Measurements from ENCODE around the gene LRRC41.

Gene LRRC41

GRCh38 chr1:46310321-46310720, 6.9 kb upstream of the LRRC41 start:
- Histone ChIP-seq H2BK5ac (ENCODE audit: low read length) (no peak overlapping the region), H3K4me2 (ENCODE audit: insufficient read depth, low read length, poor library complexity, severe bottlenecking) (no peak overlapping the region), H2AFZ (ENCODE audit: low read length) (no peak overlapping the region), H3K4me3 (ENCODE audit: low read length in 2 of 2) (no peak overlapping the region), H3K36me3 (replicated peaks in 1 of 2; ENCODE audit: control insufficient read depth in 2 of 2, insufficient read depth in 2 of 2, low read length in 2 of 2) (peaks cover 29 to 81% of the 10 kb centered on the region in 2 donors), H2BK15ac (ENCODE audit: low read length) (no peak overlapping the region), H3K4ac (ENCODE audit: low read length) (no peak overlapping the region), H3K9me3 (replicated peaks in 1 of 2; ENCODE audit: control insufficient read depth in 2 of 2, insufficient read depth in 1 of 2, low read depth in 1 of 2, low read length in 2 of 2) (no peaks in the 10 kb centered on the region), H4K91ac (ENCODE audit: low read depth, low read length, poor library complexity) (no peak overlapping the region), H3K14ac (ENCODE audit: low read length) (no peak overlapping the region), H4K8ac (ENCODE audit: low read depth, low read length) (no peak overlapping the region), H2AK5ac (ENCODE audit: low read depth, low read length) (no peak overlapping the region), H3K27me3 (ENCODE audit: control insufficient read depth in 3 of 3, insufficient read depth in 3 of 3, low read depth in 1 of 3, low read length in 3 of 3) (no peaks in the 10 kb centered on the region), H3K4me1 (ENCODE audit: control insufficient read depth in 2 of 2, insufficient read depth in 1 of 2, low read depth in 1 of 2, low read length in 2 of 2) (no peaks in the 10 kb centered on the region), H2BK12ac (ENCODE audit: low read length) (no peak overlapping the region), H3K27ac (replicated peaks; ENCODE audit: low read length) (no peak overlapping the region), H3K18ac (ENCODE audit: low read length) (no peak overlapping the region), H3K23ac (ENCODE audit: low read depth, low read length, poor library complexity) (no peak overlapping the region), H2BK120ac (ENCODE audit: low read depth, low read length) (no peak overlapping the region), H3K9ac (ENCODE audit: low read depth, low read length, poor library complexity) (no peak overlapping the region), H3K79me1 (ENCODE audit: low read depth, low read length) (peaks cover 2% of the 10 kb centered on the region)
- DNase-seq (ENCODE audit: low spot score): no peak
- WGBS, 2 donors (ENCODE audit: extremely low coverage in 2 of 2, insufficient read length in 2 of 2, insufficient replicate concordance in 1 of 2): no CpG with 5 or more reads among the region's 4 CpGs

- Histone ChIP-seq H2AK5ac (ENCODE audit: low read depth, low read length) (no peak overlapping the region), H3K14ac (ENCODE audit: low read length) (no peak overlapping the region), H4K91ac (ENCODE audit: low read depth, low read length, poor library complexity) (no peak overlapping the region), H3K9ac (ENCODE audit: low read depth, low read length, poor library complexity) (no peak overlapping the region), H2BK12ac (ENCODE audit: low read length) (no peak overlapping the region), H2BK5ac (ENCODE audit: low read length) (no peak overlapping the region), H3K4me1 (ENCODE audit: control insufficient read depth in 2 of 2, insufficient read depth in 1 of 2, low read depth in 1 of 2, low read length in 2 of 2) (peaks cover 2% of the 10 kb centered on the region in 2 donors), H3K79me1 (ENCODE audit: low read depth, low read length) (peaks cover 2% of the 10 kb centered on the region), H2BK15ac (ENCODE audit: low read length) (no peak overlapping the region), H3K27me3 (ENCODE audit: control insufficient read depth in 3 of 3, insufficient read depth in 3 of 3, low read depth in 1 of 3, low read length in 3 of 3) (no peaks in the 10 kb centered on the region), H2AFZ (ENCODE audit: low read length) (no peak overlapping the region), H3K4me3 (ENCODE audit: low read length in 2 of 2) (no peak overlapping the region), H3K27ac (replicated peaks; ENCODE audit: low read length) (no peak overlapping the region), H3K4ac (ENCODE audit: low read length) (no peak overlapping the region), H3K23ac (ENCODE audit: low read depth, low read length, poor library complexity) (no peak overlapping the region), H2BK120ac (ENCODE audit: low read depth, low read length) (no peak overlapping the region), H3K4me2 (ENCODE audit: insufficient read depth, low read length, poor library complexity, severe bottlenecking) (no peak overlapping the region), H3K9me3 (replicated peaks in 1 of 2; ENCODE audit: control insufficient read depth in 2 of 2, insufficient read depth in 1 of 2, low read depth in 1 of 2, low read length in 2 of 2) (no peaks in the 10 kb centered on the region), H3K18ac (ENCODE audit: low read length) (no peak overlapping the region), H3K36me3 (replicated peaks in 1 of 2; ENCODE audit: control insufficient read depth in 2 of 2, insufficient read depth in 2 of 2, low read length in 2 of 2) (peaks cover 26 to 80% of the 10 kb centered on the region in 2 donors), H4K8ac (ENCODE audit: low read depth, low read length) (no peak overlapping the region)
- no peak for DNase-seq (ENCODE audit: low spot score)
- WGBS, 2 donors (ENCODE audit: extremely low coverage in 2 of 2, insufficient read length in 2 of 2, insufficient replicate concordance in 1 of 2): no CpG with 5 or more reads among the region's 16 CpGs
Observed at GRCh38 chr1:46309401-46310159, 6.2 kb upstream of the LRRC41 start.

- no peak overlapping the region for H4K91ac ChIP-seq (ENCODE audit: low read depth, low read length, poor library complexity)
- no peak overlapping the region for H3K4ac ChIP-seq (ENCODE audit: low read length)
- no peak overlapping the region for H4K8ac ChIP-seq (ENCODE audit: low read depth, low read length)
- peaks cover 13 to 48% of the 10 kb centered on the region in 2 donors for H3K36me3 ChIP-seq (replicated peaks in 1 of 2; ENCODE audit: control insufficient read depth in 2 of 2, insufficient read depth in 2 of 2, low read length in 2 of 2)
- WGBS, 2 donors (ENCODE audit: extremely low coverage in 2 of 2, insufficient read length in 2 of 2, insufficient replicate concordance in 1 of 2): no CpG with 5 or more reads among the region's 8 CpGs
- no peak overlapping the region for H3K27ac ChIP-seq (replicated peaks; ENCODE audit: low read length)
- H2BK15ac ChIP-seq (ENCODE audit: low read length): no peak overlapping the region
- no peak overlapping the region for H3K23ac ChIP-seq (ENCODE audit: low read depth, low read length, poor library complexity)
- peaks cover 8% of the 10 kb centered on the region for H3K79me1 ChIP-seq (ENCODE audit: low read depth, low read length)
- H2AFZ ChIP-seq (ENCODE audit: low read length): no peak overlapping the region
- no peaks in the 10 kb centered on the region for H3K27me3 ChIP-seq (ENCODE audit: control insufficient read depth in 3 of 3, insufficient read depth in 3 of 3, low read depth in 1 of 3, low read length in 3 of 3)
- no peak overlapping the region for H2BK120ac ChIP-seq (ENCODE audit: low read depth, low read length)
- DNase-seq (ENCODE audit: low spot score): no peak
- H2BK12ac ChIP-seq (ENCODE audit: low read length): no peak overlapping the region
- H3K18ac ChIP-seq (ENCODE audit: low read length): no peak overlapping the region
- no peaks in the 10 kb centered on the region for H3K9me3 ChIP-seq (replicated peaks in 1 of 2; ENCODE audit: control insufficient read depth in 2 of 2, insufficient read depth in 1 of 2, low read depth in 1 of 2, low read length in 2 of 2)
- no peak overlapping the region for H3K9ac ChIP-seq (ENCODE audit: low read depth, low read length, poor library complexity)
- H3K4me1 ChIP-seq (ENCODE audit: control insufficient read depth in 2 of 2, insufficient read depth in 1 of 2, low read depth in 1 of 2, low read length in 2 of 2): peaks cover 2 to 7% of the 10 kb centered on the region in 2 donors
- H2AK5ac ChIP-seq (ENCODE audit: low read depth, low read length): no peak overlapping the region
- no peak overlapping the region for H3K4me2 ChIP-seq (ENCODE audit: insufficient read depth, low read length, poor library complexity, severe bottlenecking)
- no peak overlapping the region for H3K14ac ChIP-seq (ENCODE audit: low read length)
- no peak overlapping the region for H2BK5ac ChIP-seq (ENCODE audit: low read length)
- no peak overlapping the region for H3K4me3 ChIP-seq (ENCODE audit: low read length in 2 of 2)
Observed at GRCh38 chr1:46306159-46306530, 2.7 kb upstream of the LRRC41 start.

DNA sequence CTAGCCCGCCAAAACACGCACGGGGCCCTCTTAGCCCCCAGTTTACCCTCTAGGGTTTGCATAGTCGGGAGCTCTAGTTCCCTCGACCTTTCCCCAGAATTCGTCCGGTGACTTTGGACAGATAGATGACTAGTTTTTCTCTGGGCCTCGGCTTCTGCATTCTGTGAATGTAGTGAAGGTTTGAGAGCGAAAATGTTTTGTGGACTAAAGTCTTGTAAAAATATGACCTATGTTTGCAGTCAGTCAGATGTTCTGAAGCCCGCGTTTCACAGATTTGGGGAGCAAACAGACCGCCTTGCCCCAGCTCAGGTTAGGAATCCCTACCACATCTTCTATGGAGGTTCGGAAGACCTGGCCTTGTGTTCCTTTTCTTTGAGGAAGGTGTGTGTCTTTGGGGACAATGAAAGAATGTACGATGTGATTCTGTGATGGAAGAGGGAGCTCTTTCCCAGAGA, 483 bp upstream of the LRRC41 start:
- Histone ChIP-seq H3K36me3 (replicated peaks in 1 of 2; ENCODE audit: control insufficient read depth in 2 of 2, insufficient read depth in 2 of 2, low read length in 2 of 2) (peaks cover 0 to 30% of the 10 kb centered on the region in 2 donors), H2BK12ac (ENCODE audit: low read length) (no peak overlapping the region), H4K91ac (ENCODE audit: low read depth, low read length, poor library complexity) (no peak overlapping the region), H2BK120ac (ENCODE audit: low read depth, low read length) (no peak overlapping the region), H3K79me1 (ENCODE audit: low read depth, low read length) (peaks cover 6% of the 10 kb centered on the region), H3K27ac (replicated peaks; ENCODE audit: low read length) (peak overlapping the region; percentile 11), H3K4me1 (ENCODE audit: control insufficient read depth in 2 of 2, insufficient read depth in 1 of 2, low read depth in 1 of 2, low read length in 2 of 2) (peaks cover 10 to 12% of the 10 kb centered on the region in 2 donors), H3K14ac (ENCODE audit: low read length) (no peak overlapping the region), H2AFZ (ENCODE audit: low read length) (peak overlapping the region; percentile 86), H2BK5ac (ENCODE audit: low read length) (no peak overlapping the region), H3K4ac (ENCODE audit: low read length) (no peak overlapping the region), H3K23ac (ENCODE audit: low read depth, low read length, poor library complexity) (no peak overlapping the region), H3K18ac (ENCODE audit: low read length) (no peak overlapping the region), H2BK15ac (ENCODE audit: low read length) (no peak overlapping the region), H3K27me3 (ENCODE audit: control insufficient read depth in 3 of 3, insufficient read depth in 3 of 3, low read depth in 1 of 3, low read length in 3 of 3) (no peaks in the 10 kb centered on the region), H3K9me3 (replicated peaks in 1 of 2; ENCODE audit: control insufficient read depth in 2 of 2, insufficient read depth in 1 of 2, low read depth in 1 of 2, low read length in 2 of 2) (no peaks in the 10 kb centered on the region), H3K4me2 (ENCODE audit: insufficient read depth, low read length, poor library complexity, severe bottlenecking) (peak overlapping the region; percentile 51), H3K9ac (ENCODE audit: low read depth, low read length, poor library complexity) (peak overlapping the region; percentile 97), H3K4me3 (ENCODE audit: low read length in 2 of 2) (peak overlapping the region; percentile 87 to 93), H4K8ac (ENCODE audit: low read depth, low read length) (no peak overlapping the region), H2AK5ac (ENCODE audit: low read depth, low read length) (no peak overlapping the region)
- no CpG with 5 or more reads among the region's 14 CpGs for WGBS, 2 donors (ENCODE audit: extremely low coverage in 2 of 2, insufficient read length in 2 of 2, insufficient replicate concordance in 1 of 2)
- DNase-seq (ENCODE audit: low spot score): peak; percentile 9
